GM12878 (cell line): Measurements from ENCODE around the gene CCDC18. TPM values are rescaled to one million over a fixed set of nuclear protein-coding genes. Genes with fewer than 3 reads are reported as not detected.

Experiments
- ATAC-seq: fragments of 200-7000 bp; cut with Tn5 transposase; 3 replicates; pipeline ENCODE4 v1.9.1; 2020; ENCODE audit warnings: mild to moderate bottlenecking, moderate library complexity
- BruUV-seq: library from RNA; stranded (reverse); fragments of 400-500 nt; replicated peaks from 2 replicates; lab custom pipeline; 2021; lab: Mats Ljungman, UMichigan
- CTCF ChIA-PET: fragments of 300-600 bp; sonication (Branson Sonifier 250); formaldehyde crosslinking; extraction: SDS; loops from one replicate; lab custom pipeline; 2021; ENCODE audit warnings: inconsistent platforms; lab: Yijun Ruan, JAX
- POLR2A ChIA-PET: fragments of 350-600 bp; formaldehyde crosslinking; extraction: SDS; loops from one replicate; lab custom pipeline; 2021; ENCODE audit warnings: inconsistent platforms; lab: Charles Lee
- RAD21 ChIA-PET: fragments of 300-600 bp; sonication (Branson Sonifier 250); formaldehyde crosslinking; loops from one replicate; lab custom pipeline; 2023; ENCODE audit warnings: antibody characterized with exemption; ENCODE audit not compliant: unreplicated experiment; lab: Charles Lee
- SMC1A ChIA-PET: fragments of 300-600 bp; sonication (Branson Sonifier 250); formaldehyde crosslinking; loops from one replicate; lab custom pipeline; 2023; ENCODE audit not compliant: unreplicated experiment, uncharacterized antibody; lab: Charles Lee
- DNase-seq: peaks from one replicate; pipeline ENCODE4 v3.0.0-alpha.2; 2011; ENCODE audit warnings: low read depth, low spot score
- FAIRE-seq: peaks from 3 replicates; lab custom pipeline; 2011; peaks lifted over from hg19 to GRCh38; lab: Jason Lieb, UNC
- H2AFZ ChIP-seq: 2 replicates; pipeline ENCODE4 v1.6.0; 2011; ENCODE audit warnings: low read depth, low read length, control low read depth; ENCODE audit not compliant: control insufficient read depth
- H3K27ac ChIP-seq: 2 replicates; pipeline ENCODE4 v1.5.1; 2011; ENCODE audit warnings: control low read depth; ENCODE audit not compliant: control insufficient read depth, insufficient read depth
- H3K27me3 ChIP-seq, 2 experiments: replicated peaks in 1 of 2; 2 replicates each; pipeline versions ENCODE4 v1.6.0 to v1.6.1; 2011; ENCODE audit warnings: low read length in 1 of 2; ENCODE audit not compliant: control insufficient read depth in 2 of 2, insufficient read depth in 2 of 2
- H3K36me3 ChIP-seq, 2 experiments: 2 replicates each; pipeline ENCODE4 v1.5.1; 2011; ENCODE audit warnings: low read length in 1 of 2; ENCODE audit not compliant: control insufficient read depth in 2 of 2, insufficient read depth in 2 of 2
- H3K4me1 ChIP-seq: 2 replicates; pipeline ENCODE4 v1.6.1; 2011; ENCODE audit warnings: mild to moderate bottlenecking, low read length, moderate library complexity, mixed read lengths; ENCODE audit not compliant: control insufficient read depth, insufficient read depth
- H3K4me2 ChIP-seq: 2 replicates; pipeline ENCODE4 v1.6.0; 2011; ENCODE audit warnings: control low read depth; ENCODE audit not compliant: control insufficient read depth, insufficient read depth
- H3K4me3 ChIP-seq: fragments of 200-600 bp; sonication (generic); 2 replicates; pipeline ENCODE4 v1.5.1; 2016
- H3K79me2 ChIP-seq: 2 replicates; pipeline ENCODE4 v1.6.0; 2011; ENCODE audit warnings: low read length; ENCODE audit not compliant: control insufficient read depth, insufficient read depth
- H3K9ac ChIP-seq: 2 replicates; pipeline ENCODE4 v1.8.0; 2011; ENCODE audit warnings: low read length, control low read depth, mixed read lengths; ENCODE audit not compliant: control insufficient read depth, insufficient read depth
- H3K9me3 ChIP-seq: replicated peaks from 3 replicates; pipeline ENCODE4 v1.5.1; 2011; ENCODE audit warnings: mild to moderate bottlenecking, low read length; ENCODE audit not compliant: control insufficient read depth, insufficient read depth
- H4K20me1 ChIP-seq: 2 replicates; pipeline ENCODE4 v1.6.0; 2011; ENCODE audit not compliant: control insufficient read depth, insufficient read depth
- BACH1 ChIP-seq: fragments of 450-650 bp; IDR thresholded peaks from 2 replicates; pipeline ENCODE4 v1.6.1; 2017; ENCODE audit warnings: mild to moderate bottlenecking, borderline replicate concordance
- CBX3 ChIP-seq: fragments of 200-600 bp; sonication (generic); IDR thresholded peaks from 2 replicates; pipeline ENCODE4 v1.6.1; 2016; ENCODE audit warnings: low read depth, borderline replicate concordance
- CHD2 ChIP-seq: IDR thresholded peaks from 2 replicates; pipeline ENCODE4 v1.6.1; 2011; ENCODE audit warnings: low read depth, low read length, improper control_type of control experiment, borderline replicate concordance
- FOS ChIP-seq: IDR thresholded peaks from 3 replicates; pipeline ENCODE4 v1.6.1; 2011; ENCODE audit warnings: borderline replicate concordance; ENCODE audit not compliant: insufficient read length; ENCODE audit errors: extremely low read depth
- HDAC2 ChIP-seq: fragments of 200-600 bp; sonication (generic); IDR thresholded peaks from 2 replicates; pipeline ENCODE4 v1.6.1; 2017
- MAX ChIP-seq: IDR thresholded peaks from 2 replicates; pipeline ENCODE4 v1.6.1; 2012; ENCODE audit warnings: low read depth, low read length, improper control_type of control experiment
- MLLT1 ChIP-seq: fragments of 450-650 bp; IDR thresholded peaks from 2 replicates; pipeline ENCODE4 v1.6.1; 2016; ENCODE audit warnings: mild to moderate bottlenecking
- MTA3 ChIP-seq: IDR thresholded peaks from 2 replicates; pipeline ENCODE4 v1.6.1; 2012; ENCODE audit warnings: low read length, inconsistent platforms, borderline replicate concordance
- NFIC ChIP-seq: IDR thresholded peaks from 2 replicates; pipeline ENCODE4 v1.6.1; 2012; ENCODE audit warnings: low read depth, mild to moderate bottlenecking, inconsistent platforms, low read length, moderate library complexity
- PRDM15 ChIP-seq: fragments of 450-650 bp; formaldehyde crosslinking; IDR thresholded peaks from 2 replicates; pipeline ENCODE4 v1.4.0; 2020; ENCODE audit warnings: mild to moderate bottlenecking, moderate library complexity
- SREBF2 ChIP-seq: IDR thresholded peaks from 2 replicates; pipeline ENCODE4 v1.6.1; 2012; ENCODE audit warnings: mild to moderate bottlenecking, low read length
- TBL1XR1 ChIP-seq: IDR thresholded peaks from 2 replicates; pipeline ENCODE4 v1.6.1; 2012; ENCODE audit warnings: low read depth, low read length, improper control_type of control experiment
- ZBED1 ChIP-seq: IDR thresholded peaks from 2 replicates; pipeline ENCODE4 v1.6.1; 2016; ENCODE audit warnings: borderline replicate concordance
- ZBTB40 ChIP-seq: fragments of 450-650 bp; IDR thresholded peaks from 2 replicates; pipeline ENCODE4 v1.6.1; 2016; ENCODE audit warnings: mild to moderate bottlenecking, moderate library complexity, borderline replicate concordance
- ZNF207 ChIP-seq: fragments of 450-650 bp; IDR thresholded peaks from 2 replicates; pipeline ENCODE4 v1.6.1; 2014; ENCODE audit warnings: antibody characterized with exemption, mild to moderate bottlenecking, borderline replicate concordance
- WGBS: methylation state at CpG from one replicate; pipeline ENCODE4 v1.1.6; 2016; ENCODE audit warnings: low lambda C conversion rate; ENCODE audit not compliant: insufficient replicate concordance, insufficient coverage; ENCODE audit errors: missing lambda C conversion rate; 5-methylcytosine and 5-hydroxymethylcytosine counted together
- in situ Hi-C: fragments of 300-500 bp; cut with MboI; formaldehyde crosslinking; loops from 9 replicates; pipeline ENCODE4 v1.14.3; 2018; ENCODE audit warnings: mixed read lengths
- intact Hi-C: fragments of 100-400 bp; cut with micrococcal nuclease; formaldehyde crosslinking; loops from one replicate; pipeline ENCODE4 v1.14.2; 2022; ENCODE audit not compliant: unreplicated experiment
- polyA plus RNA-seq, 11 experiments: library from polyadenylated mRNA; depleted of rRNA in 4 of 11; unstranded in 6 of 11; stranded (reverse) in 5 of 11; fragments of >200 nt; fragmentation: Nextera tagmentation in 4 of 11; fragmentation: Illumina TruSeq in 1 of 11; extraction: Ambion mirVana in 4 of 11; extraction: Trizol in 1 of 11; gene quantifications; 1 replicate in 1 of 11; 2 replicates in 10 of 11; pipeline versions ENCODE4 v1.2.1 to v1.2.3, GENCODE V29; 2011 to 2016; ENCODE audit warnings: inconsistent platforms in 2 of 11, missing spikeins in 2 of 11, low read depth in 1 of 11
- total RNA-seq, 4 experiments: library from RNA; depleted of rRNA in 3 of 4; stranded (reverse); fragments of >200 nt in 3 of 4; fragmentation: Illumina TruSeq in 1 of 4; extraction: Trizol in 1 of 4; gene quantifications; 2 replicates each; pipeline versions ENCODE4 v1.2.1 to v1.2.3, GENCODE V29; 2013 to 2021

The CCDC18 gene
- total and polyA plus RNA-seq, 10 of the 15 experiments (the other 5 are each of a cell fraction or from before 2014, with no cell fraction given) = 15.6 to 34.9 (median 19.5) TPM

- POLR2A ChIA-PET = interaction anchor here (0.6 kb wide), 2 partner anchors 31 to 781 kb away, joined by 3 to 4 read pairs; no protein-coding TSS in a partner anchor
- Histone ChIP-seq H3K9me3 (no peaks in the 10 kb centered on the region), H4K20me1 (no peaks in the 10 kb centered on the region), H3K79me2 (no peaks in the 10 kb centered on the region), H3K27me3 (no peaks in the 10 kb centered on the region), H2AFZ (no peak overlapping the region), H3K4me2 (no peak overlapping the region), H3K4me3 (no peak overlapping the region), H3K9ac (no peak overlapping the region), H3K4me1 (no peaks in the 10 kb centered on the region), H3K27ac (no peak overlapping the region), H3K36me3 (peaks cover 0 to 7% of the 10 kb centered on the region in 2 experiments; a peak in 3 of 4 replicates)
- SMC1A ChIA-PET = no interaction called here
- RAD21 ChIA-PET = interaction anchor here (1.5 kb wide), 1 partner anchor 12 kb away, joined by 3 read pairs; no protein-coding TSS in a partner anchor
- in situ Hi-C loops (no loop called here), intact Hi-C loops (no loop called here)
- DNase-seq (no peak), ATAC-seq (no peak), FAIRE-seq (no peak)
- CTCF ChIA-PET = interaction anchor here (0.6 to 1.0 kb wide), 2 partner anchors 10 to 233 kb away, joined by 3 to 4 read pairs; no protein-coding TSS in a partner anchor
- WGBS = 100% methylated on average over 4 of the region's 4 CpGs
- no TSS peak for BruUV-seq
- no peak for TF ChIP-seq MTA3
- TF ChIP-seq ZBTB40 = no peak
- TF ChIP-seq CHD2 = no peak
- TF ChIP-seq FOS = no peak
- TF ChIP-seq MLLT1 = no peak
- TF ChIP-seq BACH1 = no peak
- TF ChIP-seq MAX = no peak
- no peak for TF ChIP-seq ZBED1
- TF ChIP-seq SREBF2 = no peak
- TF ChIP-seq CBX3 = no peak
- no peak for TF ChIP-seq ZNF207
- no peak for TF ChIP-seq NFIC
- no peak for TF ChIP-seq HDAC2
- TF ChIP-seq PRDM15 (CRISPR knock-in tag) = no peak
- no peak for TF ChIP-seq TBL1XR1
These were observed 36.8 kb upstream of the CCDC18 start for GRCh38 chr1:93143769-93144168.
